ENCODE data around the gene PLAC8L1.
A peak's percentile ranks its signal among the peaks of the same experiment; 100 is the strongest.
"Not testable (repeated sequence)": the region's sequence is repeated elsewhere in the genome, so short reads cannot be mapped to it uniquely, and the experiment has no call there.

Gene PLAC8L1, protein sequence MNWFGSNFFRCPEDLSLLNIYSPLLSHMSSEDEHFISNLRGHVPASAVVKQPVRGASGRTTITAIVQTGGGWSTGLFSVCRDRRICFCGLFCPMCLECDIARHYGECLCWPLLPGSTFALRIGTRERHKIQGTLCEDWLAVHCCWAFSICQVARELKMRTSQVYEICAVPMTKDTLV

DNA sequence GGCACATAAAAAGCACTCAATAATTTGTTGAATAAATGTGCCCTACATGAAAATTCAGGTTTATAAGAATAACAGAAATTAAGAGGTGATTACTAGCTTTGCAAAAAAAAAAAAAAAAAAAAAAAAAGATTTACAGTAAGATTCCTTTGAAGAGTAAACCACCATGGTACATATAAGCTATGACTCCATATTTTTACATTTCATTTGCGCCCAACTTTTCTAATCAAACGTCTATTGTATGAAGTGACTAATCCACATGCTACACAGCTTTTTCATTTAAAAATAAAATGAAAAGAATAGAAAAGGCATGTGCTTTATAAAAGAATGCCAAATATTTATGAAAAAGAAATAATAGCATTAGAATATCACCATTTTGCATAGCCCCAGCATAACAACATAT is at the start of gene PLAC8L1:
PLAC8L1 (minus strand) TSS at position 101 of the 400 bp plus-strand sequence. CDS start 1,266 bp downstream, outside the sequence.
- DNase-seq, result no peak
- intact Hi-C loops (cut with DNase I), result no loop called here

- DNase-seq, result no peak
- intact Hi-C loops (cut with DNase I), result no loop called here
Observed at GRCh38 chr5:146151970-146152369, 46.6 kb upstream of the PLAC8L1 start.

- no peak for DNase-seq
- intact Hi-C loops (cut with DNase I), result loop anchor here (10.0 kb wide), 1 partner anchor 313 kb away; no protein-coding TSS in a partner anchor
Observed at GRCh38 chr5:146137967-146138403, 32.6 kb upstream of the PLAC8L1 start.

GRCh38 chr5:146130440-146131045 is 25.2 kb upstream of the PLAC8L1 start:
- DNase-seq, result no peak
- intact Hi-C loops (cut with DNase I), result loop anchor here (2.0 to 10.0 kb wide), 2 partner anchors 306 to 1926 kb away; no protein-coding TSS in a partner anchor

GRCh38 chr5:146126068-146126467 is 20.7 kb upstream of the PLAC8L1 start:
- intact Hi-C loops (cut with DNase I), result loop anchor here (5.0 kb wide), 1 partner anchor 444 kb away; no protein-coding TSS in a partner anchor
- no peak for DNase-seq

DNA sequence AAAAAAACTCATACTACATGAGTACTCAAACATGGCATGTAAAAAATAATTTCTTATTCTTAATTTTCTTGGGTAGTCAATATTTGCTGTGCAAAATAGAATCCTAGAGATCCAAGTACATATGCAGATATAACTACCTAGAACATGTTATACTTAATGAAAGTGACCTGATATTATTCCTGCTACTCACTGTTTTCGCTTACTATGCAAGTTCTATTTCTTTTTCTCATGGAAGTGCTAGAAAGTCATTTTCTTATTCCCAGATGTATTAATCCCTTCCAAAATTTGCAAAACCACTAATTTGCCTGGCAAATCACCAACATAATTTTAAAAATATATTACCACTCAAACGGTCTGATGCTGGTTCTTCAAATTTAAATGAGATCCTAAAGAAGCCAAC is 19.2 kb upstream of the PLAC8L1 start:
- DNase-seq, result no peak
- intact Hi-C loops (cut with DNase I), result no loop called here

GRCh38 chr5:146121451-146121850 is 16.1 kb upstream of the PLAC8L1 start:
- intact Hi-C loops (cut with DNase I); DNase-seq: not testable (repeated sequence)

DNA sequence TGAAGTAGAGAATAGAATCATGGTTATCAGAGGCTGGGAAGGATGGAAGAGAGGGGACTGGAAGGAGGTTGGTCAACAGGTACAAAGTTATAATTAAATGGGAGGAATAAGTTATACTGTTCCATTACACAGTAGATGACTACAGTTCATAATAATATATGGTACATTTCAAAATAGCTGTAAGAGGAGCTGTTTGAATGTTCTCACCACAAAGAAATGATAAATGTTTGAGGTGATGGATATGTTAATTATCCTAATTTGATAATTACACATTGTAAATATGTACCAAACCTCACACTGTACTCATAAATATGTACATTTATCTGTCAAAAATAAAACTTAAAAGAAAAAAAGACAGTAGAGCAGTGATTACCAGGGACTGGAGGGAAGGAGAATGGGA is 12.9 kb upstream of the PLAC8L1 start:
- intact Hi-C loops (cut with DNase I), result no loop called here
- no peak for DNase-seq

DNA sequence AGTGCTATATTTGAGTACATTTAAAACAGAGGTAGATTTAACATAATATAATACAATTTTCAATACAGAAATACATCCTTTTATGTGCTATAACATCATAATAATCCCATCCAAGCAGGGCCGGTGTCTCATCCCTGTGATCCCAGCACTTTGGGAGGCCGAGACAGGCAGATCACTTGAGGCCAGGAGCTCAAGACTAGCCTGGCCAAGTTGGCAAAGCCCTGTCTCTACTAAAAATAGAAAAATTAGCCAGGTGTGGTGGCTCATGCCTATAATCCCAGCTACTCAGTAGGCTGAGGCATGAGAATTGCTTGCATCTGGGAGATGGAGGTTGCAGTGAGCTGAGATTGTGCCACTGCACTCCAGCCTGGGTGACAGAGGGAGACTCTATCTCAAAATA is 11.8 kb upstream of the PLAC8L1 start:
- intact Hi-C loops (cut with DNase I); DNase-seq: not testable (repeated sequence)

DNA sequence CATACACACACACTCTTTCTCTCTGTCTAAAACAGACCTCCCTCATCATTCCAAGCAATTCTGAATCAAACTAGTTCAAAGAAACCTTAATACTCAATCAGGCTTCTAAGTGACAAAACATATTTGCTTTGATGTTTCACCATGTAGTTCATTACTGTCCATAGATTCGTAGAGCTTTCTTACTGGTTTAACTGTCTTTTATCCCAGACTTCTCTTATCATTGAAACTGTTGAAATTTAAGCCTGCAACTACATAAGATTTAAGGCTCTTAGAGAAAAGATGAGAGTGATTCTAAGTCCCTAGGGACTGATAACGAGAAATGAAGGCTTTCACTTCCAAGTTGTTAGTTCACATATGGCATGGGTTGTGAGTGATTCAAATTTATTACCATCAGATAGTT is 11.0 kb upstream of the PLAC8L1 start:
- intact Hi-C loops (cut with DNase I), result no loop called here
- DNase-seq, result no peak

DNA sequence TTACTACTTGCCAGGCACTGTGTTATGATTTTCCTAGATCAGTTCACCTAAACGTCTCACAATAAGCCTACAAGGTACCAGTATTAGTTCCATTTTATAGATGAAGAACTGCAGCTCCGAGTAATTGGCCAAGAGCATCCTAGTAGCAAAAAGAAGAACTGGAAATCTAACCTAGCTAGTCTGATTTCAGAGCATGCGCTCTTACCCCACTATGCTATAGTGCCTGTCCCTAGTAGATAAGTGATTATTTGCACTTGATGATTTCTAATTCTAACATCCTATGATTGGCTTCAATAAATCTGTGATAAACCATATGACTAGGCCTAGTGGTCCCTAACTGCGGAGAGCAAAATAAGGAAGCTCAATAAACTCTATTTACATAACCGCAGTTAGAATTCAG is 7.1 kb upstream of the PLAC8L1 start:
- DNase-seq, result no peak
- intact Hi-C loops (cut with DNase I), result no loop called here

- intact Hi-C loops (cut with DNase I), result no loop called here
- no peak for DNase-seq
Observed at GRCh38 chr5:146111409-146111808, 6.0 kb upstream of the PLAC8L1 start.

- intact Hi-C loops (cut with DNase I), result no loop called here
Observed at GRCh38 chr5:146109379-146109778, 4.0 kb upstream of the PLAC8L1 start.

DNA sequence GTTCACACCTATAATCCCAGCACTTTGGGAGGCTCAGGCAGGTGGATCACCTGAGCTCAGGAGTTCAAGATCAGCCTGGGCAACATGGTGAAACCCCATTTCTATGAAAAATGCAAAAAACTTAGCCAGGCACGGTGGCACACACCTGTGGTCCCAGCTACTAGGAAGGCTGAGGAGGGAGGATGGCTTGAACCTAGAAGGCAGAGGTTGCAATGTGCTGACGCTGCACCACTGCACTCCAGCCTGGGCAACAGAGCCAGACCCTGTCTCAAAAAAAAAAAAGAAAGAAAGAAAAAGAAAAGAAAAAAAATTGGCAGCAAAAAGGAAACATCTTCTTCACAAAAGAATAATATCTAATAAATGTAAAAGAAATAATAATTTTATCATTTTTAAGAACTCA is 3.5 kb upstream of the PLAC8L1 start:
- DNase-seq; intact Hi-C loops (cut with DNase I): not testable (repeated sequence)

More at GRCh38 chr5:146109379-146109778, 4.0 kb upstream of the PLAC8L1 start:
- DNase-seq, result no peak

DNA sequence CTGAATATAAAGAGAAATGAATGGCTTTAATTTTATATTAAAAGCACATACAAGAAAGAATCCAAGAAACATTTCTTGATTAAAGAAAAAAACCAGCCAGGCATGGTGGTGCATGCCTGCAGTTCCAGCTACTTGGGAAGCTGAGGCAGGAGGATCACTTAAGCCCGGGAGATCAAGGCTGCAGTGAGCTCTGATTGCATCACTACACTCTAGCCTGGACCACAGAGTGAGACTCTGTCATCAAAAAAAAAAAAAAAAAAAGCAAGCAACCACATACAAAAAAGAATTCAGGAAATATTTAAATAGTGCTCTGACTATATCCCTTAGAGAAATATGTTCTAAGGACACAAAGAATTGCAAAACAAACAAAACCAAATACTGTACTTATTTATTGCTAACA is 2.5 kb upstream of the PLAC8L1 start:
- intact Hi-C loops (cut with DNase I), result no loop called here
- DNase-seq, result no peak

GRCh38 chr5:146103594-146103993 is 1.8 kb downstream of the PLAC8L1 start:
- intact Hi-C loops (cut with DNase I), result no loop called here
- DNase-seq, result no peak

- no peak for DNase-seq
- intact Hi-C loops (cut with DNase I), result no loop called here
Observed at GRCh38 chr5:146101646-146102045, 3.7 kb downstream of the PLAC8L1 start.

GRCh38 chr5:146098047-146098446 is 7.3 kb downstream of the PLAC8L1 start:
- intact Hi-C loops (cut with DNase I), result no loop called here
- DNase-seq, result peak in 5 of 10 donors; percentile 10 to 87 (median 60)

DNA sequence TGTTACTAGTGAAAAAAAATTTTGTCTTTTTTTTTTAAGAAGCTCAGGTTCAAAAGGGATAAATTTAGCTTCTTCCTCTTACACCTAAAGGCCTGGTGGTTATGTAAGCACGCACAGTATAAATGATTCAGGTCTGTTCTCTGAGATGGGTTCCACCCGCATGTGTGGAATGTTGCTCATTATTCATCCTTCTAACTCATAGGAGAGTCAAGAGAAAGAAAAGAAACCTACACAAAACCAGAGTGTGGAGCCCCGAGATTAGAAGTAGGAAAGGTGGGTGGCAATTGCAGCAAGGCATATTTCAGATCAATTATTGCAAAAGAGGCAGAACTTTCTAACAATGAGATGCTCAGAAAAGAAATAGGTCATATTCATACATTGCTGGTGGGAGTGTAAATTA is 13.5 kb downstream of the PLAC8L1 start:
- DNase-seq, result no peak
- intact Hi-C loops (cut with DNase I), result no loop called here

DNA sequence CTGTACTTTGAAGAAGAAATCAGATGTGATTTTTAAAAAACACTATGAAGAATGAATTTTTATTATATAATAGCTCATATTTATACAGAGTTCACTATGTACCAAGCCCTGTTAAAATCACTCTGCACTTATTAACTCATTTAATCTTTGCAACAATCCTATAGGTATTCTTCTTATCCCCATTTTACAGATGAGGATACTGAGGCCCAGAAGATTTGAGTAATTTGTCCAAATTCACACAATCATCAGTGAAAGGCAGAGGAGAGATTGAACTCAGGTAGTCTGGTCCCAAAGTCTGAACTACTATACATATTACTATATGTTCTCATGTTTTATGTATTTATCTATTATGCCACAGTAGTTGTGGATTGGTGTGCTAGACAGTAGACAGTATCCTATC is 16.1 kb downstream of the PLAC8L1 start:
- intact Hi-C loops (cut with DNase I), result no loop called here
- no peak for DNase-seq

- intact Hi-C loops (cut with DNase I), result no loop called here
- DNase-seq, result no peak
Observed at GRCh38 chr5:146088098-146088497, 17.3 kb downstream of the PLAC8L1 start.

- DNase-seq, result no peak
- intact Hi-C loops (cut with DNase I), result no loop called here
Observed at GRCh38 chr5:146084376-146084775, 21.0 kb downstream of the PLAC8L1 start.

Measured in posterior cingulate gyrus (tissue), 11 donors.